ENCODE measurements around the gene C1RL.

- TF ChIP-seq POLR2AphosphoS5 (IDR thresholded peaks at IDR 0.05; ENCODE audit: insufficient read depth in 1 of 2, low read depth in 1 of 2) (no peak), POLR2A (IDR thresholded peaks at IDR 0.05) (no peak)
Observed at GRCh38 chr12:7047306-7047705, 61.7 kb downstream of the C1RL start.

All from vagina (tissue), 2 donors.